ENCODE measurements around the gene DMRTA2.
A peak's percentile ranks its signal among the peaks of the same experiment; 100 is the strongest.

Gene DMRTA2

GRCh38 chr1:50371749-50372148 is 51.5 kb downstream of the DMRTA2 start:
- no peak for DNase-seq

GRCh38 chr1:50369830-50370229 is 53.4 kb downstream of the DMRTA2 start:
- DNase-seq, result no peak

GRCh38 chr1:50369008-50369634 is 54.1 kb downstream of the DMRTA2 start:
- DNase-seq, result no peak

- peak; percentile 28 for DNase-seq
Observed at GRCh38 chr1:50368179-50369007, 54.9 kb downstream of the DMRTA2 start.
